GM18868 (cell line): Measurements from ENCODE around the gene DSCAML1.

ENCODE experiments used
- ATAC-seq: cut with Tn5 transposase; IDR thresholded peaks from one replicate; pipeline ENCODE4 v1.9.1; 2021; ENCODE audit warnings: mild to moderate bottlenecking, moderate library complexity; ENCODE audit not compliant: unreplicated experiment

Gene DSCAML1

DNA sequence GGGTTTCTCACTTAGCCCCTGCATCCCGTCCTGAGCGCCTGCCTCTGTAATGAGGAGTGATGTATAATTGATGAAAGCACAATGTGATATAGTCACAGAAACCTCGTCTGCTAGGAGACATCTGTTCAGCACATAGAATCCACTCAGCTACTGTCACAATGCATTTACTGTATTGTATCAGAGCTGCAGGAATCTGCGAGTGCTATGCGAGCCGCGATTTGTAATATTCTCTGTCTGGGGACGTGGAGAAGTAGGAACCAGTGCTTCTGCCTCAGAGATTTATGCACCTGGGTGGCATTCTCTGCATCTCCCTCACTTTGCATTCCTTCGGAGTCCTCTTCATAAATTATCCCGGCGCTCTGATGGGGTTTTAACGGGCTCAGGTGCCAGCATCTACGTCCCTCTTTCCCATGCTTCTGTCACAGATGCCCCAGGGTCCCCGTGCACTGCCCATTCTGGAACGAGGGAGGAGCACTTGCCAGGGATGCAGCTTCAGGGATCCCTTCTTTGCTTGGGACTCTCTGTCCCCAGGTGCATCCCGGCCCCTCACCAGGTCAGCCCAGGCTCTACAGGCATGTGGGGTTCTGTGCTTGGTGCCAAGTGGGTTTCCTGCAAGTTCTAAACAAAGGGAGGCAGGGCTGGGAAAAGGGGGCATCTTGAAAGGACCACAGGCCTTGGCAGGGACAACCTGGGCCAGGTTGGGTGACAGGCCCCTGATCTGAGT is 205.5 kb downstream of the DSCAML1 start:
- no peak for ATAC-seq

DNA sequence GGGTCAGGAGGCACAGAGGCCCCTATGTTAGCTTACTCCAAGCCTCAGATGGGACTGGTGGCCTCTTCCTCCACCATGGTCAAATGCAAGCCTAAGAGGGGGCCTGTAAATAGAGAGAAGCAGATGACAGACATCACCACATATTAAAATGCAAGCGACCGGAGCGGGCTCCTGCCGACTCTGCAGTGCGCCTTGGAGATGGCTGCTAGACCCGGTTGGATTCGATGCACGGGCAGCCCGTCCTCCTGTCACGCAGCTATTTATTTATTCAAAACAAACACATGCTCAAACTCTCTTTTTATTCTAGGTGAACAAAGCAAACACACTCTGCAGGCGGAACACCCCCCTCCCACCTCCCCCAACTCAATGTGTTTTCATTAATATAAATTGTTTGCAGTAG is 208.0 kb downstream of the DSCAML1 start:
- ATAC-seq, result no peak

DNA sequence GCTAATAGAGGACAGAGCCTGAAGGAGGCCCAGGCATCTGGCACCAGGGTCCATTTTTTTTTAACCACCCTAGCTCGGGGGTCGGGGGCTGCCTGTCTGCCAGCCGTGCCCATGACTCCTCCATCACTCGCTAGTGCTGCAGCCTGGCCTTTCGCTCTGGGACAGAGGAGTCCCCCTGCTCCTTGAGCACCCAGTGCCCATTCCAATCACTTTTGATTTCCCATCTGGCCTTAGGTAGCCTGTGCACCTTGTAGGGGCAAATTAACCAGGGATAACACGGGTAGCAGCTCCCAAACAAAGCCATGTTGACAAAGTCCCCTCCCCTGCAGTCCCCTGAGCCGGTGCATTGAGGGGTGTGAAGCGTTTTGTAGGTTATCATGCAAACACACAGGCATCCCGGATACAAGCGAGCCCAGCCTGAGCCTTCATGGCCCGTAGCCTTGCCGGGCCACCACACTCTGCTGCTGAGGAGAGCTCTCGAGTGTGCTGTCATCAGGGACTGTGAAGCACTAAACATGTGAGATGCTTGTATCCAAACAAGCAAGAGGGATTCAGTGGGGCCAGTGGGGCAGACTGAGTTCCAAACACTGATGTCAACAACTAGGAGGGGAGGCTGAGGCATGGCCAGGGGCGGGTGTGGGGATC is 208.7 kb downstream of the DSCAML1 start:
- no peak for ATAC-seq

GRCh38 chr11:117587416-117587815 is 209.6 kb downstream of the DSCAML1 start:
- ATAC-seq, result no peak

DNA sequence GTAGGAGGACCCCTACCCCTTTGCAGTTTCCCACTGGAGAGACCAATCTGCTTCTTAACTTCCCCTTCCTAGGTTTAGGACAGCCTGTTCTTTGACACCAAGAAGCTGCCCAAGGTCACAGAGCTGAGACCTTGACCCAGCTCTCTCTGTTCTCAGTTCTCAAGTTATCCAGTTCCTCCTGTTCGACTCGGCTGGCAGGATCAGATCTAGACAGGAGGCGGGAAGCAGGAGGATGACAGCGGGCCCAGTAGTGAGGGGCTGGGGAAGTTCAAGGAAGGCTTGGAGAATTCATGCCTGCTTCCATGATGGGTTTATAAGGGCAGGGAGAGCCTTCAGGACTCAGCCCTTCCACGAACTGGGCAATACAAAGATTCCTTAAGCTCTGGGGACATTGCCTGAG is 210.6 kb downstream of the DSCAML1 start:
- no peak for ATAC-seq

DNA sequence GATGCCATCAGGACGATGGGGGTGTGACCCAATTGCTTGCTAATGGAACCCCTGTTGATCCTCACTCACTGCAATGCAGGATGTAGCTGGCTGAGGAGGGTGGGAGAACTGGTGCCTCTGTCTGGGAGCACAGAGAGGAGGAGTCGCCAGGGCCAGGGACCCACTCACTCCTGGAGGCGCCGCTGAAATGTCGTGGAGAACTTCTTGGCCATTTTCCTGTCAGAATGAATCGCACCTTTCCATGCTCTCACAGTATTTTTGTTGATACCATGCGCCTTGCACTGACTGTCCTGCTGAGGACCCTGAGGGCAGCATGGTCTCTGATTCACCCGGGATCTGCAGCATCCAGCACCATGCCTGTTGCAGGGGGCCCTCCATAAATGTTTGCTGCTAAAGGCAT is 211.4 kb downstream of the DSCAML1 start:
- ATAC-seq, result no peak

DNA sequence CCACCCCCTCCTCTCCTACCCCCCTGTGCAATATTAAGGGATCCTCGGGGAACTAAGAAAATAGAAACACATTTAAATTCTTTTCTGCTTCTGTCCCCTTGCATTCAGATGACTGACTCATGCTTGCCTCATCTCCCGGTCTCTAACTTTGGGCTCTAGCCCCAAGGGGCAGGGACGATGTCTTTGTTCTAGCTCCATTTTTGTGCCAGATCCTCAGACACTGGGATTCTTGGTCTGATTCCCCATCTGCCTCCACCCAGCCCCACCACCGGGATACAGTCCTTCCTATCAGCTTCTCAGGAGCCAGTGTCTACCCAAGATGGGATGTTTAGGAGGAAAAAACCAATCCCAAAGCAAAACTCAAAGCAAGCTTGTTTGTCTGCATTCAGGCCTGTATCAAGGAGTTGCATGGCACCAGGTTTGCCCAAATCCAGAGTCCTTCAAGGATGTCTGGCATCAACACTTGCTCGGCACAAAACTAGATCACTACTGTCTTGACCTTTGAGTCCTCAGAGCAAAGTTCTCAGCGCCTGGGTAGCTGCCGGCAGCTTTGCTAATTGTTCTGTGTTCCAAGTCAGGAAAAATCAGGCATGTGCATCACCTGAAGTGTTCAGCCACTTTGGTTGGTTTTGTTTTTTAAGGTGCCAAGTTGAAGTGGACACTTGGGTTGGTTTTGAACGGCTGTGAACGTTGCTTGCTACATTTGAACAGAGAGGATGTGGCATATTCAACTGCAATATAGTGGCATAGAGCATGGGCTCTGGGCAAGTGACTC is 212.8 kb downstream of the DSCAML1 start:
- ATAC-seq, result no peak

- ATAC-seq, result no peak
These were observed 213.8 kb downstream of the DSCAML1 start for GRCh38 chr11:117583063-117583801.

- no peak for ATAC-seq
These were observed 214.6 kb downstream of the DSCAML1 start for GRCh38 chr11:117582433-117582832.

DNA sequence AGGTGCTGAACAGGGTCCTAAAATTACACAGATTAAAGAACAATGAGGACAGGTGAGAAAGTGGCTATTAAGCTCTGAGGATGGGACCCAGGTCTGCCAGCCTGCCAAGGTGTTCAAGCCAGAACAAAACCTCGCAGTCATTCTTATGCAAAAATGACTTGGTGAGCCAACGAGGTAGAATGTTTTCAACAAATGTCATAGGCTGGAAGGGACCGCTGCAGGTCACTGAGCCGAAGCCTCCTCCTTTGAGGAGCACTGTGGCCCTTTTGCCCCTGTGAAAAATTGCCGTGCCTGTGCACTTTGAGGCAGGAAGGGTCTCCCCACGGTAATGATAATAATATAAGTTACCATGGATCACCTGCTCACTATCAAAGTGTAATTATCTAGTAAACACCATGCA is 216.2 kb downstream of the DSCAML1 start:
- ATAC-seq, result no peak

GRCh38 chr11:117579161-117579560 is 217.9 kb downstream of the DSCAML1 start:
- ATAC-seq, result no peak

DNA sequence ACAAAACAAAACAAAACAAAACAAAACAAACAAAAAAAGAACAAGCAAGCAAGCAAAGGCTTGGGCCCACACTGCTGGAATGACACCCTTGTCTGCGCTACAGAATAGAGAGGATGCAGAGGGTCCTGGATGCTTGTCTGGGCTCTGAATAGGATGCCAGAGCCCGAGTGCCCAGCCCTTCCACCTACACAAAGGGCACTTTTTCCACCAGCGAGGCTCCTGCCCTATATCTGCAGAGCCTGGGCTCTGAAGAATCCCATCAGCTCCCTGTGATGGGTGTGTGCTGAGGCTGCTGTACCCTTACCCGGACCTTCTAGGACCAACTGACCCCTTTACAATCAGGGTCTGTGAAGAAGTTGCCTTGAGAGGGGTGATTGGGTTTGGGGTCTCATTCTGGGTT is 221.2 kb downstream of the DSCAML1 start:
- no peak for ATAC-seq

DNA sequence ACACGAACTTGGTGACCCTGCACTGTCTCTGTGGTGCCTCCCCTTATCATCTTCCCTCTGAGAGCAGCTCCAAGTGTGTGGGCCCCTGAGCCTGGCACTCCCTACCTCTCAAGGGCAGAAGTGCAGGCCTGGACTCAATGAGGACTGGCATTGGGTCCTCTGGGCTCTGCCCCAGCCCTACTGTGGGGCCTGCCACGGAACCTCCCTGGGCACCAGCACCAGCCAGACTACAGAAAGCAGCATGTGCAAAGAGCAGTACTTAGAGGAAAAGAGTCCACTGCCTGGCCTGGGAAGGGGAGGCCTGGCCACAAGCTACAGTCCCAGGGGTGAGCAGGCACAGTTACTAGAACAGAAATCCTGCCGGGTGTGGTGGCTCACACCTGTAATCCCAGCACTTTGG is 222.5 kb downstream of the DSCAML1 start:
- no peak for ATAC-seq

DNA sequence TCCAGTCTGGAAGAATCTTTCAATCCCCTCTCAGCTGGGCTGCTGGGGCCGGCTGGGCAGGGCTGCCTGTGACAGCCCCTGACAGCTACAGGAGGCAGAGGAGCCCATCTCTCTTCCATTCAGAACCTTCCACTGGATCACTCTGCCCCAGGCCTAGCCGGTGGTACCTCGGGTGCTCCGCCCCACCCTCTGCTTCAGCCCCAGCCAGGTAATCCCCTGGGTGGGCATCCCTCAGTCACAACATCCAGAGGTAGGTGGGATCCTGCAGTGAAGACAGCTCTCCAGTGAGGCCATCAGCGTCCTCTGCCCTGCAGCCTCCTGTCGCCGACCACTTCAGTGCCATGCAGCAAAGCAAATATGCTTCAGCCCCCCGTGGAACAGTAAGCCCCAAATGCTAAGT is 223.7 kb downstream of the DSCAML1 start:
- ATAC-seq, result no peak

GRCh38 chr11:117572671-117573070 is 224.3 kb downstream of the DSCAML1 start:
- ATAC-seq, result no peak

DNA sequence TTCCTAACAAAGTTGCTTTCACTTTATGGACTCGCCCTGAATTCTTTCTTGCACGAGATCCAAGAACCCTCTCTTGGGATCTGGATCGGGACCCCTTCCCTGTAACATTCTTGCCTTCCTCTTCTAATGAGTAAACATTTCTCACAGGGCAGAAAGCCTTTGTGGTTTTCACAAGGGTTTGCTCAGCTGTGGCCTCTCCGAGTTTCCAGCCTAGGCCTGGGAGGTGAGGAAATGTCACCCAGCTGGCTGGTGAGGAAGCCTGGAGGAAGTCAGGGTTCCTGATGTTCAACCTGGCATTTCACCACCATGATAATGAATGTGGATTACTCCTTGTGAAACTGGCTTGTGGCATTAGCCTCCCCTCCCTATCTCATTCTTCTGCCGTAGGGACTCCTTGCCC is 224.9 kb downstream of the DSCAML1 start:
- no peak for ATAC-seq

DNA sequence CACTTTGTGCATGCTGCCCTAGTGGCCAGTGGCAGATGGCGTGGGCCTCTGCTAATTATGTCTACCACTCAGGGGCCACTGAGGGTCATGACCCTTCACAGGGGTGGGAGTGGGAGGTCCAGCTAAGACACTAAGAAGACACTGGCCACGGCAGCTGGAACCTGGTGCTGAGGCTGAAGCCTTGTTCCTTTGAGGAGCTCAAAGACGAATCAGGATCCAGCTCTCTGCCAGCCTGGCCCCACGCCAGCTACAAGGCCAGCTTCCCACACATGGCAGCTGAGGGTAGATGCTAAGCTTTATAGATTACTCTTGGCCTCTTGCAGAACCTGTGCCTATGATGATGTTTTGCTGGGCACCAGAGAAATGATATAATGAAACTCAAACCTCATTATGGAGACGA is 226.3 kb downstream of the DSCAML1 start:
- no peak for ATAC-seq

GRCh38 chr11:117569911-117570310 is 227.1 kb downstream of the DSCAML1 start:
- ATAC-seq, result no peak

- ATAC-seq, result no peak
These were observed 231.3 kb downstream of the DSCAML1 start for GRCh38 chr11:117565709-117566108.

GRCh38 chr11:117564321-117564720 is 232.7 kb downstream of the DSCAML1 start:
- no peak for ATAC-seq

DNA sequence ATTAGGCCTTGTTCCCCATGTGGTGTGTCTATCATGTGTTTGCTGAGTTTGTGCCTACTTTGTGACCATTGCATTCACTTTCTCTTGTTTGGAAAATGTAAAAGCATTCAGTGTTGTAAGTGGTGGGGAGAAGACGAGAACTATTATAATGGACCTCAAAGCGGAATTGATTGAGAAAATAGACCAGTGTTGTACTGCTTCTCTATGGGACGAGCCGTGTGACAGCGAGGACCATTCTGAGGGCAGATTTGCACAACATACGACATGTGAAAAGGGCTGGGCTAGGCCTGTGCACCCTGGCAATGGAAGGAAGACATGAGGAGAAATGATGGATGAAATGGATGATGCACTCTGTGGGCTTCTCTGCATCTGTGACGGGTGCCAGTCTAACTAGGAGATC is 233.5 kb downstream of the DSCAML1 start:
- ATAC-seq, result no peak
